Activated naive CD8-positive, alpha-beta T cell treated with anti-CD3 and anti-CD28 coated beads, Interleukin-2, amount 10 ng/mL, durations not matched to agents 7 days and 5 days (primary cell): Measurements from ENCODE around the gene TBX5. TPM values are rescaled to one million over a fixed set of nuclear protein-coding genes. Genes with fewer than 3 reads are reported as not detected.

ENCODE experiments used
- ATAC-seq: fragments of 150-1000 bp; cut with Tn5 transposase; one replicate; pipeline ENCODE4 v1.10.0; 2021; ENCODE audit warnings: low read depth, moderate library complexity
- POLR2A ChIA-PET: fragments of 350-600 bp; sonication (Branson Sonifier 250); formaldehyde crosslinking; loops from one replicate; lab custom pipeline; 2021; ENCODE audit warnings: antibody characterized with exemption; lab: Charles Lee
- DNase-seq: peaks from one replicate; pipeline ENCODE4 v3.0.0; 2021
- H3K27ac Mint-ChIP-seq: one replicate; pipeline ENCODE4 v1.8.0; 2022; ENCODE audit warnings: mild to moderate bottlenecking, mixed read lengths
- H3K27me3 Mint-ChIP-seq: one replicate; pipeline ENCODE4 v1.8.0; 2022; ENCODE audit warnings: mild to moderate bottlenecking, moderate library complexity, mixed read lengths
- H3K36me3 Mint-ChIP-seq: one replicate; pipeline ENCODE4 v1.8.0; 2021; ENCODE audit warnings: mild to moderate bottlenecking, mixed read lengths
- H3K4me1 Mint-ChIP-seq: one replicate; pipeline ENCODE4 v1.8.0; 2021; ENCODE audit warnings: mixed read lengths
- H3K4me3 Mint-ChIP-seq: one replicate; pipeline ENCODE4 v1.8.0; 2022; ENCODE audit warnings: mild to moderate bottlenecking, moderate library complexity, mixed read lengths
- H3K9me3 Mint-ChIP-seq: one replicate; pipeline ENCODE4 v1.8.0; 2021; ENCODE audit warnings: mixed read lengths
- total RNA-seq, 2 experiments: library from RNA; stranded (reverse); gene quantifications; one replicate each; pipeline ENCODE4 v1.2.3, GENCODE V29; 2021

TBX5 gene
- total RNA-seq, 2 experiments from 2014 or later = not detected

- Mint-ChIP-seq H3K27me3 (no peaks in the 10 kb centered on the region), H3K4me1 (no peaks in the 10 kb centered on the region), H3K36me3 (no peaks in the 10 kb centered on the region), H3K27ac (no peak overlapping the region), H3K4me3 (no peak overlapping the region), H3K9me3 (peaks cover 5% of the 10 kb centered on the region)
- POLR2A ChIA-PET = no interaction called here
- DNase-seq = no peak
- no peak for ATAC-seq
Measured at GRCh38 chr12:114334395-114334794, 71.5 kb downstream of the TBX5 start.

DNA sequence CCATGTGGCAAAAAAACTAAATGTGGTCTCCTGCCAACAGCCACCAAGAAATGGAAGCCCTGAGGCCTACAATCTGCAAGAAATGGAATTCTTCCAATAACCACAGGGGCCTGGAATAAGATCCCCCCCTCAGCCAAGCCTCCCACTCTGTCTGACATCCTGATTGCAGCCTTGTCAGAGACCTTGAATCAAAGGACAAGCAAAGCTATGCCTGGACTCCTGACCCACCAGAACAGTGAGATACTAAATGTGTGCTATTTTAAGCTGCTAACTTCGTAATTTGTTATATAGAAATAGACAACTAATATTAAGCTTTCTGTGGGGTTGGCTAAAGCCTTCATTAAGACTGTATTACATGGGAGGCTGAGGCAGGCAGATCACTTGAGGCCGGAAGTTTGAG, 77.7 kb downstream of the TBX5 start:
- ATAC-seq (no peak), DNase-seq (no peak)
- Mint-ChIP-seq H3K36me3 (no peaks in the 10 kb centered on the region), H3K4me3 (no peak overlapping the region), H3K27ac (no peak overlapping the region), H3K27me3 (no peaks in the 10 kb centered on the region), H3K9me3 (peaks cover 6% of the 10 kb centered on the region), H3K4me1 (no peaks in the 10 kb centered on the region)
- POLR2A ChIA-PET = no interaction called here

DNA sequence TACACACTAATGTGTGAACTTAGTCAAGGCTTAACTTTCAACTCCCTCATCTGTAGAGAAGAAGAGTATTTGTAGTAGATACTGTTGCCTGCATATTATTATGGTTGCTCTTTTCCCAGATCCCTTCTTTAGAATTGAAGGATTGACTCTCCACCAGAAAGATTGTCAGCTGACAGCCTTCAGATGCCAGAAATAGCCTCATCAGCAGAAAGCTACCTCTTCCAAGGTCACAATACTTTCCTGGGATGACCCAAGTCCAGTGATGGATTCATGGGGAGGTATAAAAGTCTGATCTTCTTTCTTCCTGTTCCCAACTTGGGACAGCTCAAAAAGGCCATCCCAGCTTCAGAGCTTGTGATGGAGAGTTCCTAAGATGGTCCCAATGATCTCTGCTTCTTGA, 78.2 kb downstream of the TBX5 start:
- Mint-ChIP-seq H3K36me3 (no peaks in the 10 kb centered on the region), H3K27me3 (no peaks in the 10 kb centered on the region)

DNA sequence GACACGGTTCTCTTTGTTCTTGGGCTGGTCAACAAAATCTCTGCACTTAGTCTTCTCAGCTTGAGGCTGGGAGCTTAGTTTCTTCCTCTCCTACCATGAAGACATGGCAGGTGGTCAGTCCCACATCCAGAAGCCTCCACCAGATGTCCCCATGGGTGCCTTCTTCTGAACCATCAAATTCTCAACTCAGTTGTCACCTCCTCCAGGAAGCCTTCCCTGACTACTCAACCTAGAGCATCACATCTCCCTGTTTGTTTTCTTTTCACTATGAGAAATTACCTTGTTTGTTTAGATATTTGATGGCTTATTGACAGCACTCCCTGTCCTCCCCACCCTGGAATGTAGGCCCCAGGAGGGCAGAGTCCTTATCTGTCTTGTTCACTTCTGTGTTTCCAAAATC, 84.4 kb downstream of the TBX5 start:
- H3K27ac Mint-ChIP-seq = no peak overlapping the region
- H3K36me3 Mint-ChIP-seq = no peaks in the 10 kb centered on the region
- peaks cover 2% of the 10 kb centered on the region for H3K9me3 Mint-ChIP-seq
- DNase-seq (no peak), ATAC-seq (no peak)
- POLR2A ChIA-PET = no interaction called here
- H3K4me1 Mint-ChIP-seq = no peaks in the 10 kb centered on the region
- no peaks in the 10 kb centered on the region for H3K27me3 Mint-ChIP-seq
- no peak overlapping the region for H3K4me3 Mint-ChIP-seq

More for the DNA sequence above, 78.2 kb downstream of the TBX5 start:
- H3K27ac Mint-ChIP-seq = no peak overlapping the region
- POLR2A ChIA-PET = no interaction called here
- no peaks in the 10 kb centered on the region for H3K4me1 Mint-ChIP-seq
- no peak for DNase-seq
- peaks cover 6% of the 10 kb centered on the region for H3K9me3 Mint-ChIP-seq
- H3K4me3 Mint-ChIP-seq = no peak overlapping the region
- no peak for ATAC-seq

DNA sequence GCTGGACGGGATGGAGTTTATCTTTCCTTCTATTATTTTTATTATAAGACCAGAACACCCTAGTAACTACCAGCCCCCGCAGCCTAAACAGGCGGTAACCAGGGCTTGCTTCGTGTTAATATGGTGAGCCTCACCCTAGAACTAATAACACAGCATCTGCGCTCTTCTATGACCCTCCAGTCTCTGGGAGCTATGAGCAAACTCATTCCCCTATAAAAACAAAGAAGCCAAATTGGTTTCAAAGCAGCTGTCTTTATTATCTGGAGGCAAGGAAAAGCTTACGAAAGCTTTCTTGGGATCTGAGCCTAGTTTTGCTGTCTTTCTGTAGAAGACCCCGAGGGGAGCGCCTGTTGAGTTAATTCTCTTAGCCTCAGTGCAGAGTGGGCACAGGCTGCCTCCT, 85.0 kb downstream of the TBX5 start:
- POLR2A ChIA-PET = no interaction called here
- DNase-seq (no peak), ATAC-seq (no peak)
- H3K4me3 Mint-ChIP-seq = no peak overlapping the region
- H3K36me3 Mint-ChIP-seq = no peaks in the 10 kb centered on the region
- H3K27me3 Mint-ChIP-seq = no peaks in the 10 kb centered on the region
- no peaks in the 10 kb centered on the region for H3K4me1 Mint-ChIP-seq
- H3K9me3 Mint-ChIP-seq = peaks cover 1% of the 10 kb centered on the region
- no peak overlapping the region for H3K27ac Mint-ChIP-seq

DNA sequence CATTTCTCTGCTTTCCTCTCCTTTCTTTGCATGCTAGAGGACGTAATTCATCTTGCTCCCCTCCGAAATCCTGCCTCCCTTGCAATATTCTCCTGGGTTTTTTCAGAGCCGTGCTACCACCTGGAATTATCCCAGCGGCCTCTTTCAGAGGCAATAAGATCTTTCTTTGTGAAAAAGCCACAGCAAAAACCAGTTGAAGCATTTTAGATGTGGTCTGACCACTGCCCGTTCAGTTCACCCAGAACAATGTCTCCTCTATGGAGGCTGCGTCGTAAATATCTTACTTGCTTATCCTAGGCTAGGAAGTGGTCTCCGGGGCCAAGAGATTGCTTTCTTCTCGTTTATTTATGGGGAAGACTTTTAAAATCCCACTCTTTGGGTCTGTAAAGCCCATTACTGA, 85.8 kb downstream of the TBX5 start:
- H3K36me3 Mint-ChIP-seq = no peaks in the 10 kb centered on the region
- H3K9me3 Mint-ChIP-seq = peaks cover 1% of the 10 kb centered on the region
- ATAC-seq (no peak), DNase-seq (no peak)
- POLR2A ChIA-PET = no interaction called here
- no peaks in the 10 kb centered on the region for H3K27me3 Mint-ChIP-seq
- H3K4me3 Mint-ChIP-seq = no peak overlapping the region
- no peaks in the 10 kb centered on the region for H3K4me1 Mint-ChIP-seq
- no peak overlapping the region for H3K27ac Mint-ChIP-seq

GRCh38 chr12:114319422-114319821, 86.5 kb downstream of the TBX5 start:
- peaks cover 1% of the 10 kb centered on the region for H3K9me3 Mint-ChIP-seq
- POLR2A ChIA-PET = no interaction called here
- no peak for DNase-seq
- H3K27ac Mint-ChIP-seq = no peak overlapping the region
- no peak for ATAC-seq
- no peaks in the 10 kb centered on the region for H3K4me1 Mint-ChIP-seq
- H3K27me3 Mint-ChIP-seq = no peaks in the 10 kb centered on the region
- H3K4me3 Mint-ChIP-seq = no peak overlapping the region
- H3K36me3 Mint-ChIP-seq = no peaks in the 10 kb centered on the region

DNA sequence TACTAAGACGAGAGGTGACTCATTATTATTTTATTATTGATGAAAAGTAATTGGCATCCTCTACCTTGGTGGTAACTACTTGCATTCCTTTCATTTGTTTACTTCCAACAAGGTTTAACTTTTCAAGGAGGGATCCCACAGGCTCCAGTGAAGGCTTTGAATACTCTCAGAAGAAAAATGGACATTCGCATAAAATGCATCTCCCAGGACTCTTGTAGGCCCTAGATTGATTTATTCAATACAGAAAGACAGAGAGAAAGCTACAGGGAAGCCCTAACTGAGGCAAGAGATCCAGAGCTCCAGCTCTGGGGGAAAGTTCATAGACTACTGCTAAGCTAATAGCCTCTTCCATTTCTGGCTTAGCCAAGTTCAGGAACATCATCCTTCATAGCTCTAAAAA, 87.0 kb downstream of the TBX5 start:
- H3K27me3 Mint-ChIP-seq = no peaks in the 10 kb centered on the region
- no peaks in the 10 kb centered on the region for H3K4me1 Mint-ChIP-seq
- peaks cover 1% of the 10 kb centered on the region for H3K9me3 Mint-ChIP-seq
- H3K4me3 Mint-ChIP-seq = no peak overlapping the region
- POLR2A ChIA-PET = no interaction called here
- H3K36me3 Mint-ChIP-seq = no peaks in the 10 kb centered on the region
- H3K27ac Mint-ChIP-seq = no peak overlapping the region
- ATAC-seq = no peak
- DNase-seq = no peak

DNA sequence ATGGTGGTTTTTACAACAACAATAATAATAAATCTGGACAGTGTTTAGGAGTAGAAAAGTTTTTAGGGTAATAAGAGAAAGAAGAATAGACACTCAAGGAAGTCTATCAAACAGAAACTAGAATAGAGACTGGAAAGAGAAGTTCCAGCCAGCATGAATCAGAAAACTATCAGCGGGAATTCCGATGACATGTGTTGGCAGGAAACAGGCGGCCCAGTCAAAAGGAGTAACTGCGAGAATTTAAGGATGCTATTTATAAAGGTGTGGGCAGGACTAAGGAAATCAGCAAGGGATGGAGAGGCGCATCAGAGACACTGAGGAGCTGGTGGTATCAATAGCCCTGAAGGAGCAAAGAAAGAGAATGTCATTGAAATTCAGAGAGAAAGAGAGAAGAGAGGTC, 89.9 kb downstream of the TBX5 start:
- H3K9me3 Mint-ChIP-seq = peaks cover 1% of the 10 kb centered on the region
- H3K4me1 Mint-ChIP-seq = no peaks in the 10 kb centered on the region
- H3K4me3 Mint-ChIP-seq = no peak overlapping the region
- no peaks in the 10 kb centered on the region for H3K36me3 Mint-ChIP-seq
- no peak for ATAC-seq
- DNase-seq = no peak
- no peak overlapping the region for H3K27ac Mint-ChIP-seq
- POLR2A ChIA-PET = no interaction called here
- no peaks in the 10 kb centered on the region for H3K27me3 Mint-ChIP-seq

DNA sequence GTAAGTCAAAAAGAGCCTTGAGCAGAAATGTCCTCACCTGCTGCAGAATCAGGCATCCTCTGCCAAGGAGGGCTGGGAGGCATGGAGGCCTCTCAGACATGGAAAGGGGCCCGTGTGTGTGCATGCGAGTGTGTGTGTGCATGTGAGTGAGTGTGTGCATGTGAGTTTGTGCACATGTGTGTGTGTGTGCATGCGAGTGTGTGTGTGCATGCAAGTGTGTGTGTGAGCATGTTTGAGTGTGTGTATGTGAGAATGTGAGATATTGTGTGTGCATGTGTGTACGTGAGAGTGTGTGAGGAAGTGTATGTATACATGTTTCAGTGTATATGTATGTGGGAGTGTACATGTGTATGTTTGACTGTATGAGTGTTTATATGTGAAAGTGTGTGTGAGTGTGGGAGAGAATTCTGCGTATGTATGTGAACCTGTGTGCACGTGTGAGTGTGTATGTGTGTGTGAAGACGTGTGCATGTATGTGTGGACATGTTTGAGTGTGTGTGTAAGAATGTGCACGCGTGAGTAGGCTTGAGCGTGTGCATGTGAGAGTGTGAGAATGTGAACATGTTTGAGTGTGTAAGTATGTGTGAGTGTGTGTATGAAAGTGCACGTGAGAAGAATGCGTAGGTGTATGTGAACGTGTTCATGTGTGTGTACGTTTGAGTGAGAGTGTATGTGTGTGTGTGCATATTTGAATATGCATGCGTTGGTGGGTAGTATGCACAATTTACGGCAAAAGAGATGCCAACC, 90.8 kb downstream of the TBX5 start:
- Mint-ChIP-seq H3K36me3 (no peaks in the 10 kb centered on the region), H3K27ac (no peak overlapping the region), H3K9me3 (peaks cover 1% of the 10 kb centered on the region), H3K4me1 (no peaks in the 10 kb centered on the region), H3K27me3 (no peaks in the 10 kb centered on the region), H3K4me3 (no peak overlapping the region)
- no peak for DNase-seq
- POLR2A ChIA-PET = no interaction called here
- ATAC-seq = no peak

DNA sequence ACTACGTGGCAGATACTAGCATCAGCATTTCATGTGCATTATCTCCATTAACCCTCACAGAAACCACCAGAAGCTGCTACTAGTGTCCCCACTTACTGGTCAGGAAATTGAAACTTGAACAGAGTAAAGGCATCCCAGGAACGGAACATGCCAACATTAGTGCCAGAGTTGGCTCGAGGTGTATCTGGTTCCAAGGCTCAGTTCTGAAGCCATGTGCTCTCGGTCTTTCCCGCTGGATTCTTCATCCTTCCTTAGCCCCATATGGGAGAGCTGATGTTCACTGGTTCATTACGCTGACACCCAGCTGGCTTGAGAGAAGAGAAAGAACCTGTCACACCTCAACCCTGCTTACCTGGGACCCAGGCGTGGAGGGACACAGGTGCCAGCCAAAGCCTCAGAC, 91.5 kb downstream of the TBX5 start:
- DNase-seq (no peak), ATAC-seq (no peak)
- Mint-ChIP-seq H3K27ac (no peak overlapping the region), H3K9me3 (no peaks in the 10 kb centered on the region), H3K4me1 (no peaks in the 10 kb centered on the region), H3K4me3 (no peak overlapping the region), H3K36me3 (no peaks in the 10 kb centered on the region), H3K27me3 (no peaks in the 10 kb centered on the region)
- POLR2A ChIA-PET = no interaction called here

DNA sequence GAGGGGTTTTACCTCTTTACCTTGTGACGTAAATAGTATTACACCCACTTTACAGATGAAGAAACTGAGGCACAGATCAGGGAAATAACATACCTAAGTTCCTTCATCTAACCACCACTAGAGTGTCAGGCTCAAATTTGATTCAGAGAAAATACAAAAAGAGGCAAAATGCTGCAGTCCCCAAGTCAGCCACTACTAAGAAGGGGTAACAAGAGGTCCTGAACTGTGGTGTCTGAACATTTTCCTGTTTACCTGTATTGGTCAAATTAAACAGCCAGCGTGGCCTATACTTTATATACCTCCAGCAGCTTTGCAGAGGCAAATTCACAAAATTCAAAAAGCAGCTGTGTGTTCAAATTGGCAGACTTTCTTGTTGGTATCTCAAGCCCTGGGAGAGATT, 92.0 kb downstream of the TBX5 start:
- POLR2A ChIA-PET = no interaction called here
- no peak overlapping the region for H3K27ac Mint-ChIP-seq
- DNase-seq (no peak), ATAC-seq (no peak)
- H3K4me1 Mint-ChIP-seq = no peaks in the 10 kb centered on the region
- no peaks in the 10 kb centered on the region for H3K9me3 Mint-ChIP-seq
- H3K4me3 Mint-ChIP-seq = no peak overlapping the region
- H3K27me3 Mint-ChIP-seq = no peaks in the 10 kb centered on the region
- no peaks in the 10 kb centered on the region for H3K36me3 Mint-ChIP-seq

GRCh38 chr12:114311974-114312373, 94.0 kb downstream of the TBX5 start:
- DNase-seq = no peak
- ATAC-seq = no peak
- POLR2A ChIA-PET = no interaction called here
- Mint-ChIP-seq H3K36me3 (no peaks in the 10 kb centered on the region), H3K4me3 (no peak overlapping the region), H3K9me3 (no peaks in the 10 kb centered on the region), H3K27ac (no peak overlapping the region), H3K27me3 (no peaks in the 10 kb centered on the region), H3K4me1 (no peaks in the 10 kb centered on the region)

GRCh38 chr12:114306646-114307045, 99.3 kb downstream of the TBX5 start:
- Mint-ChIP-seq H3K36me3 (no peaks in the 10 kb centered on the region), H3K27ac (no peak overlapping the region), H3K4me1 (no peaks in the 10 kb centered on the region), H3K9me3 (no peaks in the 10 kb centered on the region), H3K27me3 (no peaks in the 10 kb centered on the region), H3K4me3 (no peak overlapping the region)
- DNase-seq (no peak), ATAC-seq (no peak)
- POLR2A ChIA-PET = no interaction called here

DNA sequence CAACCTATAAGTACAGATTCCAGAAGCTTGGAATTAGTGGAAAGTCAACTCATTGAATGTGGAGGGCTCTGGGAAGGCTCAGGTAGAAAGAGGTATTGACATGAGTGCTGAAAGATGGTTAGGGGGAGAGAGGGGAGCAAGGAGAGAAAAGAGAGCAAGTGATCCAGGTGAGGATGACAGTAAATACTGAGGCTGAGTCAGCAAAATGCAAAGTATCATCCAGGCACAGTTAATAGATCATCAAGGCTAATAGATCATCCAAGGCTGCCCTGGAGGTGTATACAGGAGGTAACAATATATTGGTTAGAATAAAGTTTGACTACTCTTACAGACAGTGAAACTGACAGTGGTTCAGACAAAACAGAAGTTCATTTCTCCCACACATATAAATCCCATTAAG, 100.5 kb downstream of the TBX5 start:
- ATAC-seq = no peak

More for the DNA sequence above, 100.5 kb downstream of the TBX5 start:
- Mint-ChIP-seq H3K4me3 (no peak overlapping the region), H3K4me1 (no peaks in the 10 kb centered on the region), H3K9me3 (no peaks in the 10 kb centered on the region), H3K27me3 (no peaks in the 10 kb centered on the region), H3K36me3 (no peaks in the 10 kb centered on the region), H3K27ac (no peak overlapping the region)
- POLR2A ChIA-PET = no interaction called here
- no peak for DNase-seq
